ENCODE results near the gene PRG2. TPM values are rescaled to one million over a fixed set of nuclear protein-coding genes. Genes with fewer than 3 reads are reported as not detected.

Gene PRG2, protein sequence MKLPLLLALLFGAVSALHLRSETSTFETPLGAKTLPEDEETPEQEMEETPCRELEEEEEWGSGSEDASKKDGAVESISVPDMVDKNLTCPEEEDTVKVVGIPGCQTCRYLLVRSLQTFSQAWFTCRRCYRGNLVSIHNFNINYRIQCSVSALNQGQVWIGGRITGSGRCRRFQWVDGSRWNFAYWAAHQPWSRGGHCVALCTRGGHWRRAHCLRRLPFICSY
- total RNA-seq (2016; rRNA removed; fragmentation: Illumina TruSeq; extraction: Trizol) (not detected in 2 replicates), polyA plus RNA-seq (2011; rRNA removed) (not detected in 2 replicates), polyA minus RNA-seq (2011; rRNA and poly(A)+ RNA removed; ENCODE audit: low replicate concordance) (not detected in 2 replicates), Bru-seq, nascent RNA (not detected), BruChase-seq, experiment 1, labeled RNA remaining after a 6-hour chase (not detected), BruChase-seq, experiment 2, labeled RNA remaining after a 2-hour chase (percentile 22 among the genes with signal in this experiment)
- not detected in 2 replicates for total RNA-seq (2016; cell fraction: cytosol; rRNA removed; fragmentation: Illumina TruSeq; extraction: Trizol; ENCODE audit: low read depth)
- total RNA-seq (2016; cell fraction: insoluble cytoplasmic fraction; rRNA removed; fragmentation: Illumina TruSeq; extraction: Trizol), result not detected in 2 replicates
- total RNA-seq (2016; cell fraction: membrane; rRNA removed; fragmentation: Illumina TruSeq; extraction: Trizol), result not detected in 2 replicates
- not detected in 2 replicates for total RNA-seq (2016; cell fraction: nucleus; rRNA removed; fragmentation: Illumina TruSeq; extraction: Trizol)
- polyA plus RNA-seq (2011; cell fraction: cytosol; rRNA removed), result 0.05 TPM in 1 of 2 replicates, not detected in the other
- not detected in 2 replicates for polyA plus RNA-seq (2011; cell fraction: nucleus; rRNA removed)
- polyA plus RNA-seq (2012), result not detected in 2 replicates
- polyA plus RNA-seq (2016; cell fraction: cytosol; fragmentation: Illumina TruSeq; extraction: Trizol; ENCODE audit: low read depth), result not detected in 2 replicates
- polyA plus RNA-seq (2016; cell fraction: insoluble cytoplasmic fraction; fragmentation: Illumina TruSeq; extraction: Trizol; ENCODE audit: low read depth), result not detected in 2 replicates
- not detected in 2 replicates for polyA plus RNA-seq (2016; cell fraction: membrane; fragmentation: Illumina TruSeq; extraction: Trizol; ENCODE audit: low read depth)
- polyA plus RNA-seq (2016; cell fraction: nucleus; fragmentation: Illumina TruSeq; extraction: Trizol; ENCODE audit: insufficient read depth, low read depth), result not detected in 2 replicates
- not detected in 2 replicates for polyA minus RNA-seq (2011; cell fraction: cytosol; rRNA and poly(A)+ RNA removed)
- not detected in 2 replicates for polyA minus RNA-seq (2011; cell fraction: nucleus; rRNA and poly(A)+ RNA removed)
- long read RNA-seq, experiment 1, result 0 reads
- long read RNA-seq, experiment 2, result 0 reads

DNA sequence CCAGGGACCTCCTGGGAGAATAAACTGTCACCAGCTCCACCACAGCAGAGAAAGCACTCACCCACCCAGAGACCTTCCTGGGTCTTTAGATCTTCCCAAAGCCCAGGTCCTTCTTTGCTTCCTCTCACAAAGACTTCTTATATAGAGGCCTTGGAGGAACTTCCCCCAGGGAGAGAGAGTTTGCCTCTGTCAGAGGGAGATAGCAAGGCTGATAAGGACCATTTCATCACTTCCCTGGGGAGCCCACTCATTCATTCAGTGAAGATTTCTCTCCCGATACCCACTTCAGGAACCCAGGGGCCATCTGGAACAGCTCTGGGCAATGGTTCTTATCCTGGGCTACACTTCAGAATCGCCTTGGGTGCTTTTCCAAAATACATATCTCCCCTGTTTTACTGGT, at the start of gene PRG2:
Gene PRG2, minus strand, starts transcription at position 116 of the 400 bp plus-strand sequence. CDS start 706 bp downstream, outside the sequence.
- Histone ChIP-seq H3K4me2 (ENCODE audit: low read depth, low read length) (no peak within 1 kb of the TSS), H3K4me3 (replicated peaks in 1 of 3; ENCODE audit: insufficient read depth in 1 of 3, low read depth in 2 of 3, low read length in 3 of 3) (no peak within 1 kb of the TSS), H3K9me3 (ENCODE audit: low read length) (no peaks in the 10 kb centered on the region), H3K9ac (ENCODE audit: insufficient read depth, low read depth, low read length) (no peak within 1 kb of the TSS), H3K36me3 (replicated peaks in 1 of 2; ENCODE audit: control insufficient read depth in 1 of 2, insufficient read depth in 2 of 2, low read length in 2 of 2) (no peaks in the 10 kb centered on the region), H4K20me1 (ENCODE audit: insufficient read depth, low read length) (no peaks in the 10 kb centered on the region), H3K27me3 (ENCODE audit: control insufficient read depth in 1 of 2, insufficient read depth in 2 of 2, low read length in 2 of 2) (no peaks in the 10 kb centered on the region; a peak in 2 of 5 replicates), H3K4me1 (ENCODE audit: insufficient read depth, low read length) (no peaks in the 10 kb centered on the region), H2AFZ (ENCODE audit: low read length) (no peak within 1 kb of the TSS), H3K79me2 (ENCODE audit: insufficient read depth, low read length) (no peaks in the 10 kb centered on the region), H3K27ac (ENCODE audit: extremely low read length, insufficient read depth, low read length) (no peak within 1 kb of the TSS)
- TF ChIP-seq MEF2D (CRISPR knock-in tag; IDR thresholded peaks at IDR 0.05) (no peak), ZNF552 (CRISPR knock-in tag; IDR thresholded peaks at IDR 0.05; ENCODE audit: borderline replicate concordance) (no peak), ZNF33B (CRISPR knock-in tag; IDR thresholded peaks at IDR 0.05) (no peak), CEBPG (CRISPR knock-in tag; IDR thresholded peaks at IDR 0.05) (no peak), GTF2F1 (IDR thresholded peaks at IDR 0.05; ENCODE audit: low read length) (no peak), JARID2 (CRISPR knock-in tag; IDR thresholded peaks at IDR 0.05; ENCODE audit: insufficient replicate concordance) (no peak)
- TF ChIP-seq, protein P1, sequence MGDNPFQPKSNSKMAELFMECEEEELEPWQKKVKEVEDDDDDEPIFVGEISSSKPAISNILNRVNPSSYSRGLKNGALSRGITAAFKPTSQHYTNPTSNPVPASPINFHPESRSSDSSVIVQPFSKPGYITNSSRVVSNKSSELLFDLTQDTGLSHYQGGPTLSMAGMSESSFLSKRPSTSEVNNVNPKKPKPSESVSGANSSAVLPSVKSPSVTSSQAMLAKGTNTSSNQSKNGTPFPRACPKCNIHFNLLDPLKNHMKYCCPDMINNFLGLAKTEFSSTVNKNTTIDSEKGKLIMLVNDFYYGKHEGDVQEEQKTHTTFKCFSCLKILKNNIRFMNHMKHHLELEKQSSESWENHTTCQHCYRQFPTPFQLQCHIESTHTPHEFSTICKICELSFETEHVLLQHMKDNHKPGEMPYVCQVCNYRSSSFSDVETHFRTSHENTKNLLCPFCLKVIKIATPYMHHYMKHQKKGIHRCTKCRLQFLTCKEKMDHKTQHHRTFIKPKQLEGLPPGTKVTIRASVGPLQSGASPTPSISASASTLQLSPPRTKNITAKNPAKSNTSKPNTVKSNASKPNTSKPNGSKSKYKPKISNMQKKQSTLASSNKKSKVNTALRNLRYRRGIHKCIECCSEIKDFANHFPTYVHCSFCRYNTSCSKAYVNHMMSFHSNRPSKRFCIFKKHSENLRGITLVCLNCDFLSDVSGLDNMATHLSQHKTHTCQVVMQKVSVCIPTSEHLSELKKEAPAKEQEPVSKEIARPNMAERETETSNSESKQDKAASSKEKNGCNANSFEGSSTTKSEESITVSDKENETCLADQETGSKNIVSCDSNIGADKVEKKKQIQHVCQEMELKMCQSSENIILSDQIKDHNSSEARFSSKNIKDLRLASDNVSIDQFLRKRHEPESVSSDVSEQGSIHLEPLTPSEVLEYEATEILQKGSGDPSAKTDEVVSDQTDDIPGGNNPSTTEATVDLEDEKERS (CRISPR knock-in tag; IDR thresholded peaks at IDR 0.05), result no peak
- intact Hi-C loops (cut with micrococcal nuclease; ENCODE audit: unreplicated experiment), result no loop called here
- no TSS peak for BruUV-seq (replicated peaks)
- ChIA-PET CTCF (ENCODE audit: low intra/inter-chr PET ratio, low total read pairs) (no interaction called here), POLR2A (no interaction called here)
- 50% methylated on average over 2 of the region's 2 CpGs for WGBS (ENCODE audit: low lambda C conversion rate)
- FAIRE-seq (no peak), ATAC-seq (no peak), DNase-seq (ENCODE audit: low spot score) (no peak)
- in situ Hi-C loops (cut with HindIII; ENCODE audit: extremely low pct_ligation_motif_present, low pct_unique_long_range_greater_than_20kb), result no loop called here
